ENCODE data around the gene ZNF396. TPM values are rescaled to one million over a fixed set of nuclear protein-coding genes. Genes with fewer than 3 reads are reported as not detected.

ZNF396 gene
- total and polyA plus RNA-seq, 9 of the 15 experiments (the other 6 are each of a cell fraction or from before 2014, with no cell fraction given), result 0.73 to 2.3 (median 1.9) TPM

DNA sequence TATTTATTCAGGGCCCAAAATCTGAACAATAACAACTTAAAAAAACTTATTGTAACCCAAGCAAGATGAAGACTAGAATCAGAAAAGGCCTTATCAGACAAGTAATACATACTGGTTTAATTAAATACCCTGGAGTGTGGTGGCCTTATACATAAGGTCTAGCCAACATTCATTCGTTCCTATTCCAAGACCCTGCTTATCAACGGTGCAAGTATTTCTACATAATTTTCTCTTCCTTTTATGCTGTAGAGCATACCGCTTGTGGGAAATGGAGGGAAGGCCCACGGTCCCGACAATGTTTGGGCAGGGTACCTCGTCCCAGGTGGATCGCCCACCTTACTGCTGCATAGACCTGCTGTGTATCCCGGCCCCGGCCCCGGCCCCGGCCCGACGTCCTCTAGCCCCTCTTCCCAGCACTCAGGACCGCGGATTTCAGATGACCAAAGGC, 33.6 kb downstream of the ZNF396 start (continued):
- TF ChIP-seq, protein P1, sequence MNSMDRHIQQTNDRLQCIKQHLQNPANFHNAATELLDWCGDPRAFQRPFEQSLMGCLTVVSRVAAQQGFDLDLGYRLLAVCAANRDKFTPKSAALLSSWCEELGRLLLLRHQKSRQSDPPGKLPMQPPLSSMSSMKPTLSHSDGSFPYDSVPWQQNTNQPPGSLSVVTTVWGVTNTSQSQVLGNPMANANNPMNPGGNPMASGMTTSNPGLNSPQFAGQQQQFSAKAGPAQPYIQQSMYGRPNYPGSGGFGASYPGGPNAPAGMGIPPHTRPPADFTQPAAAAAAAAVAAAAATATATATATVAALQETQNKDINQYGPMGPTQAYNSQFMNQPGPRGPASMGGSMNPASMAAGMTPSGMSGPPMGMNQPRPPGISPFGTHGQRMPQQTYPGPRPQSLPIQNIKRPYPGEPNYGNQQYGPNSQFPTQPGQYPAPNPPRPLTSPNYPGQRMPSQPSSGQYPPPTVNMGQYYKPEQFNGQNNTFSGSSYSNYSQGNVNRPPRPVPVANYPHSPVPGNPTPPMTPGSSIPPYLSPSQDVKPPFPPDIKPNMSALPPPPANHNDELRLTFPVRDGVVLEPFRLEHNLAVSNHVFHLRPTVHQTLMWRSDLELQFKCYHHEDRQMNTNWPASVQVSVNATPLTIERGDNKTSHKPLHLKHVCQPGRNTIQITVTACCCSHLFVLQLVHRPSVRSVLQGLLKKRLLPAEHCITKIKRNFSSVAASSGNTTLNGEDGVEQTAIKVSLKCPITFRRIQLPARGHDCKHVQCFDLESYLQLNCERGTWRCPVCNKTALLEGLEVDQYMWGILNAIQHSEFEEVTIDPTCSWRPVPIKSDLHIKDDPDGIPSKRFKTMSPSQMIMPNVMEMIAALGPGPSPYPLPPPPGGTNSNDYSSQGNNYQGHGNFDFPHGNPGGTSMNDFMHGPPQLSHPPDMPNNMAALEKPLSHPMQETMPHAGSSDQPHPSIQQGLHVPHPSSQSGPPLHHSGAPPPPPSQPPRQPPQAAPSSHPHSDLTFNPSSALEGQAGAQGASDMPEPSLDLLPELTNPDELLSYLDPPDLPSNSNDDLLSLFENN (IDR thresholded peaks at IDR 0.05; ENCODE audit: low read depth in 2 of 2, low read length in 2 of 2), result no peak
- no peak for TF ChIP-seq KLF16 (IDR thresholded peaks at IDR 0.05)
- no peak for TF ChIP-seq ZNF408 (CRISPR knock-in tag; IDR thresholded peaks at IDR 0.05; ENCODE audit: low read depth)
- no peak for TF ChIP-seq TEAD4 (IDR thresholded peaks at IDR 0.05; ENCODE audit: low read length)
- TF ChIP-seq TEAD4 (CRISPR knock-in tag; IDR thresholded peaks at IDR 0.05; ENCODE audit: borderline replicate concordance), result 0 out of 2 replicates have a peak, but pooled peaks have one; percentile 50
- TF ChIP-seq FOXP1 (CRISPR knock-in tag; IDR thresholded peaks at IDR 0.05), result peak; percentile 69; the same call in 1 of the 2 replicates
- TF ChIP-seq, protein P2, sequence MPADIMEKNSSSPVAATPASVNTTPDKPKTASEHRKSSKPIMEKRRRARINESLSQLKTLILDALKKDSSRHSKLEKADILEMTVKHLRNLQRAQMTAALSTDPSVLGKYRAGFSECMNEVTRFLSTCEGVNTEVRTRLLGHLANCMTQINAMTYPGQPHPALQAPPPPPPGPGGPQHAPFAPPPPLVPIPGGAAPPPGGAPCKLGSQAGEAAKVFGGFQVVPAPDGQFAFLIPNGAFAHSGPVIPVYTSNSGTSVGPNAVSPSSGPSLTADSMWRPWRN (IDR thresholded peaks at IDR 0.05; ENCODE audit: low read depth), result no peak
- TF ChIP-seq, protein P3, sequence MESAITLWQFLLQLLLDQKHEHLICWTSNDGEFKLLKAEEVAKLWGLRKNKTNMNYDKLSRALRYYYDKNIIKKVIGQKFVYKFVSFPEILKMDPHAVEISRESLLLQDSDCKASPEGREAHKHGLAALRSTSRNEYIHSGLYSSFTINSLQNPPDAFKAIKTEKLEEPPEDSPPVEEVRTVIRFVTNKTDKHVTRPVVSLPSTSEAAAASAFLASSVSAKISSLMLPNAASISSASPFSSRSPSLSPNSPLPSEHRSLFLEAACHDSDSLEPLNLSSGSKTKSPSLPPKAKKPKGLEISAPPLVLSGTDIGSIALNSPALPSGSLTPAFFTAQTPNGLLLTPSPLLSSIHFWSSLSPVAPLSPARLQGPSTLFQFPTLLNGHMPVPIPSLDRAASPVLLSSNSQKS (CRISPR knock-in tag; IDR thresholded peaks at IDR 0.05), result no peak
- TF ChIP-seq STAT5A (IDR thresholded peaks at IDR 0.05; ENCODE audit: borderline replicate concordance, low read length), result no peak
- TF ChIP-seq, protein P4, sequence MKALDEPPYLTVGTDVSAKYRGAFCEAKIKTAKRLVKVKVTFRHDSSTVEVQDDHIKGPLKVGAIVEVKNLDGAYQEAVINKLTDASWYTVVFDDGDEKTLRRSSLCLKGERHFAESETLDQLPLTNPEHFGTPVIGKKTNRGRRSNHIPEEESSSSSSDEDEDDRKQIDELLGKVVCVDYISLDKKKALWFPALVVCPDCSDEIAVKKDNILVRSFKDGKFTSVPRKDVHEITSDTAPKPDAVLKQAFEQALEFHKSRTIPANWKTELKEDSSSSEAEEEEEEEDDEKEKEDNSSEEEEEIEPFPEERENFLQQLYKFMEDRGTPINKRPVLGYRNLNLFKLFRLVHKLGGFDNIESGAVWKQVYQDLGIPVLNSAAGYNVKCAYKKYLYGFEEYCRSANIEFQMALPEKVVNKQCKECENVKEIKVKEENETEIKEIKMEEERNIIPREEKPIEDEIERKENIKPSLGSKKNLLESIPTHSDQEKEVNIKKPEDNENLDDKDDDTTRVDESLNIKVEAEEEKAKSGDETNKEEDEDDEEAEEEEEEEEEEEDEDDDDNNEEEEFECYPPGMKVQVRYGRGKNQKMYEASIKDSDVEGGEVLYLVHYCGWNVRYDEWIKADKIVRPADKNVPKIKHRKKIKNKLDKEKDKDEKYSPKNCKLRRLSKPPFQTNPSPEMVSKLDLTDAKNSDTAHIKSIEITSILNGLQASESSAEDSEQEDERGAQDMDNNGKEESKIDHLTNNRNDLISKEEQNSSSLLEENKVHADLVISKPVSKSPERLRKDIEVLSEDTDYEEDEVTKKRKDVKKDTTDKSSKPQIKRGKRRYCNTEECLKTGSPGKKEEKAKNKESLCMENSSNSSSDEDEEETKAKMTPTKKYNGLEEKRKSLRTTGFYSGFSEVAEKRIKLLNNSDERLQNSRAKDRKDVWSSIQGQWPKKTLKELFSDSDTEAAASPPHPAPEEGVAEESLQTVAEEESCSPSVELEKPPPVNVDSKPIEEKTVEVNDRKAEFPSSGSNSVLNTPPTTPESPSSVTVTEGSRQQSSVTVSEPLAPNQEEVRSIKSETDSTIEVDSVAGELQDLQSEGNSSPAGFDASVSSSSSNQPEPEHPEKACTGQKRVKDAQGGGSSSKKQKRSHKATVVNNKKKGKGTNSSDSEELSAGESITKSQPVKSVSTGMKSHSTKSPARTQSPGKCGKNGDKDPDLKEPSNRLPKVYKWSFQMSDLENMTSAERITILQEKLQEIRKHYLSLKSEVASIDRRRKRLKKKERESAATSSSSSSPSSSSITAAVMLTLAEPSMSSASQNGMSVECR (CRISPR knock-in tag; IDR thresholded peaks at IDR 0.05), result 0 out of 2 replicates have a peak, but pooled peaks have one; percentile 46
- peak; percentile 50 for TF ChIP-seq FOXJ2 (tag; IDR thresholded peaks at IDR 0.05)
- no peak for TF ChIP-seq SP1 (CRISPR knock-in tag; IDR thresholded peaks at IDR 0.05)
- TF ChIP-seq RAD51 (IDR thresholded peaks at IDR 0.05; ENCODE audit: borderline replicate concordance, low read depth), result no peak
- no peak for TF ChIP-seq DNMT1 (IDR thresholded peaks at IDR 0.05)
- TF ChIP-seq ATF1 (CRISPR knock-in tag; IDR thresholded peaks at IDR 0.05), result no peak
- TF ChIP-seq ATF1 (tag; IDR thresholded peaks at IDR 0.05), result no peak
- TF ChIP-seq MECOM (CRISPR knock-in tag; IDR thresholded peaks at IDR 0.05), result no peak
- no peak for TF ChIP-seq CHCHD3 (CRISPR knock-in tag; IDR thresholded peaks at IDR 0.05)

All from K562 (cell line).